NB4 (cell line): ENCODE results near the gene ULK3.

Source experiments
- DNase-seq: peaks from one replicate; pipeline ENCODE4 v3.0.0; 2010; ENCODE audit warnings: low read depth
- H3K4me3 ChIP-seq: one replicate; pipeline ENCODE4 v1.5.1; 2011; ENCODE audit warnings: mild to moderate bottlenecking, low read depth, low read length, moderate library complexity
- MYC ChIP-seq: IDR thresholded peaks from 2 replicates; pipeline ENCODE4 v1.6.1; 2011; ENCODE audit warnings: low read depth, low read length
- POLR2A ChIP-seq: IDR thresholded peaks from 2 replicates; pipeline ENCODE4 v1.6.1; 2011; ENCODE audit warnings: mild to moderate bottlenecking; ENCODE audit not compliant: insufficient read length; ENCODE audit errors: extremely low read depth
- TF ChIP-seq, protein P1 (sequence below): IDR thresholded peaks from one replicate; pipeline ENCODE4 v1.5.1; 2012; ENCODE audit warnings: low read depth, low read length
- TF ChIP-seq, protein P2 (sequence below): IDR thresholded peaks from 2 replicates; pipeline ENCODE4 v1.6.1; 2011; ENCODE audit warnings: low read depth, low read length

ULK3 gene

DNA sequence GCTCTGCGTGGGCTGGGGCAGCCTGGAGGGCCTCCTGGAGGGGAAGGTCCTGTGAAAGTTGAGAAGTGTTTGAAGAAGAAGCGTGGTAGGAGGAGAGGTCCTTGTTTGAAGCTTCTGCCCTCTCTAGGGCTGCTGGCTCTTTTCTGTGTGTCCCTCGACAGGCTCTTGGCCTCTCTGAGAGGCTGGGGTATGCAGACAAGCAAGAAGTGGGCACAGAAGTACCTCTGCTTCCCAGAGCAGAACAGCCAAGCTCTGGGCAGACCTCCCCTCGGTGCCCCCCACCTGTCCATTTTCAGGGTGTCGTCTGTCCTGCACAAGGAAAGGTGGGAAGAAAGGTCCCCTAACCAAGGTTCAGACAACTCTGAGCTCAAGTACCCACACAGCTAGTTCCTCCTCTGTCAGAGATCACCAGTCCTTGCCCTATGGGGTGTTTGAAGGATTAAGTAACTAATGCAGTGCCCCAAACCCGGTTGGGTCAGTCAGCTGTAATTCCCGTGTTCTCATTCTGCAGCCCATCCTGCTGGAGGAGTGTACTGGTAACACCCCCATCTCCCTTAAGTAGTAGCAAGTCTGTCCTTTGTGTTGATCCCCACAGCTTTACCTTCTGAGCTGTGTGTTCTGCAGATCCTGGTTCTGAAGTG lies 54.8 kb downstream of the ULK3 start:
- peak; percentile 69 for DNase-seq
- H3K4me3 ChIP-seq, result peak overlapping the region; percentile 44
- TF ChIP-seq POLR2A, result no peak
- TF ChIP-seq, protein P1, sequence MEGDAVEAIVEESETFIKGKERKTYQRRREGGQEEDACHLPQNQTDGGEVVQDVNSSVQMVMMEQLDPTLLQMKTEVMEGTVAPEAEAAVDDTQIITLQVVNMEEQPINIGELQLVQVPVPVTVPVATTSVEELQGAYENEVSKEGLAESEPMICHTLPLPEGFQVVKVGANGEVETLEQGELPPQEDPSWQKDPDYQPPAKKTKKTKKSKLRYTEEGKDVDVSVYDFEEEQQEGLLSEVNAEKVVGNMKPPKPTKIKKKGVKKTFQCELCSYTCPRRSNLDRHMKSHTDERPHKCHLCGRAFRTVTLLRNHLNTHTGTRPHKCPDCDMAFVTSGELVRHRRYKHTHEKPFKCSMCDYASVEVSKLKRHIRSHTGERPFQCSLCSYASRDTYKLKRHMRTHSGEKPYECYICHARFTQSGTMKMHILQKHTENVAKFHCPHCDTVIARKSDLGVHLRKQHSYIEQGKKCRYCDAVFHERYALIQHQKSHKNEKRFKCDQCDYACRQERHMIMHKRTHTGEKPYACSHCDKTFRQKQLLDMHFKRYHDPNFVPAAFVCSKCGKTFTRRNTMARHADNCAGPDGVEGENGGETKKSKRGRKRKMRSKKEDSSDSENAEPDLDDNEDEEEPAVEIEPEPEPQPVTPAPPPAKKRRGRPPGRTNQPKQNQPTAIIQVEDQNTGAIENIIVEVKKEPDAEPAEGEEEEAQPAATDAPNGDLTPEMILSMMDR, result no peak
- TF ChIP-seq, protein P2, sequence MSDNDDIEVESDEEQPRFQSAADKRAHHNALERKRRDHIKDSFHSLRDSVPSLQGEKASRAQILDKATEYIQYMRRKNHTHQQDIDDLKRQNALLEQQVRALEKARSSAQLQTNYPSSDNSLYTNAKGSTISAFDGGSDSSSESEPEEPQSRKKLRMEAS, result no peak
- peak; percentile 39 for TF ChIP-seq MYC

DNA sequence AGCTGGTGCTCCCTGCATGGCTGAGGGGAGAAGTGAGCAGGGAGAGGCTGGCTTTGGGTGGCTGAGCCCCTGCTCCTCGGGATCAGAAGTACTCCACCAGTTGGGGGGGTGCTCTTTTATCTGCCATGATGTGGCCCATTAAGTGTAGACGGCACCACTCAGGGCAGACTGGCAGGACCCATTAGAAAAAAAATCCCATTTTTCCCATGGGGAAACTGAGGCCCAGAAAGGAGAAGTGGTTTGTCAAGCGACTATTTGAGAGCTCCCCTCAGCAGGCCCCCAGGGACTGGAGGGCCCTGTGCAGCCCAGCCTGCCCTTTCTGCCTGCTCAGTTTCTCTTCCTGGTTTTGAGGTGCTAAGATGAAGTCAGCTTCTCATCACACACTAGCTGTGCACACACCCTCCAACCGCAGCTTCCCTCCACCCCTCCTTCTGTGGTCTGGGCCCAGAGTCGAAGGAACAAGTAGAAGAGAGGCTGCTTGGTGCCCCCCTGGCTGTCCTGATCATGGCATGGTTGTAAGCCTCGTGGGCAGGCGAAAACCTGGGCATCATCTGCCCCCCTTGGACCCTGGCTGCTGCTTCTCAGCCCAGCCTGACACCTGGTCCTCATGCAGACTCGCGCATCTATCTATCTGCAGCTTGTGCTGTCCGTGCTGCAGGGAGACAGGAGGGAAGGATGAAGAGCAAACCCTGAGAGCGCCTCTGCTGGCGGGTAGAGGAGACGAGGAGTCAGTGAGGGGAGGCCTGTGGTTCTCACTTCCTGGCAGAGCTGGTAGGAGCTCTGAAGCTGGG lies 55.5 kb downstream of the ULK3 start:
- peak overlapping the region; percentile 44 for H3K4me3 ChIP-seq
- peak; percentile 99 for DNase-seq
- TF ChIP-seq, protein P2, result peak; percentile 73
- TF ChIP-seq MYC (peak; percentile 59), POLR2A (no peak)
- TF ChIP-seq, protein P1, result peak; percentile 80

DNA sequence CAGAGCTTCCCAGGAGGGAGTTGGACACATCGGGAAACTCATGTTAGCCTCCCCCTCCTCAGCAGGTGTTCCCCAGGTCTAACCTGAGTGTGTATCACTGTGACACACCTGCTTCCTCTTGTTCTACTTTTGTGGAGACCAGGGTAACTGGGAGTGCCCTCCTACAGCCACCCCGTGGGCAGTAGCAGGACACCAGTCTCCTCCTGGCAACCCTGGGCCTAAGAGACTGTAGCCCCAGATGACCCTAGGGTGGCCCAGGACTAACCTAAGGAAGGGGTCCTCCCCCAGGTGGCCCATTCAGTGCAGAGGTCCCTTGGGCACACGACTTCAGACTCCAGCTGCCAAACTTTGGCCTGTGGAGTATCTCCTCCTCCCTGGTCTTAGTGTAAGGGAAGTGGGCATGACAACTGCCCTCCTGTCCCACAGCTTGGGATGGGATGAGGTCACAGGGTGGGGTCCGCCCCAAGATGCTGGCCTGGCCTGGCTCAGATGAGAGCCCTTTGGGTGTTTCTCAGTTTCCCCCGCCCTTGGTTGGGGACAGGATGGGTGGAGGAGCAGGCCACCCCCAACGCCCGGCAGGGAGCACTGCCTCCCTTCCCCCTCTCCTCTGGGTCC lies 56.3 kb downstream of the ULK3 start:
- H3K4me3 ChIP-seq, result no peak overlapping the region
- TF ChIP-seq POLR2A, result no peak
- TF ChIP-seq, protein P1, result no peak
- TF ChIP-seq, protein P2, result no peak
- TF ChIP-seq MYC, result no peak
- peak; percentile 60 for DNase-seq
